SK-N-SH (cell line): ENCODE measurements around the gene TES. TPM values are rescaled to one million over a fixed set of nuclear protein-coding genes. Genes with fewer than 3 reads are reported as not detected.

Experiments
- CTCF ChIA-PET: fragments of 300-600, 350-600 bp; formaldehyde crosslinking; extraction: SDS; loops from one replicate; lab custom pipeline; 2021; lab: Yijun Ruan, JAX
- POLR2A ChIA-PET: fragments of 350-600 bp; sonication (Branson Sonifier 250); formaldehyde crosslinking; extraction: SDS; loops from one replicate; lab custom pipeline; 2020; ENCODE audit warnings: antibody characterized with exemption, inconsistent platforms; lab: Yijun Ruan, JAX
- DNase-seq: peaks from one replicate; pipeline ENCODE4 v3.0.0; 2012
- H2AFZ ChIP-seq: fragments of 200-600 bp; sonication (generic); 2 replicates; pipeline ENCODE4 v1.8.1; 2016; ENCODE audit warnings: antibody characterized with exemption, mild to moderate bottlenecking, low read depth
- H3F3A ChIP-seq: fragments of 200-600 bp; sonication (generic); replicated peaks from 2 replicates; pipeline ENCODE3; 2016; ENCODE audit warnings: antibody characterized with exemption, mild to moderate bottlenecking; ENCODE audit not compliant: insufficient read depth
- H3K27ac ChIP-seq, 2 experiments: fragments of 200-500 bp in 1 of 2; fragments of 200-600 bp in 1 of 2; sonication (Bioruptor generic) in 1 of 2; sonication (generic), shearing (Covaris generic) in 1 of 2; 2 replicates each; pipeline versions ENCODE4 v1.5.1 to v1.6.1; 2014 to 2016; ENCODE audit warnings: low read depth in 2 of 2, inconsistent platforms in 1 of 2, low read length in 1 of 2, mild to moderate bottlenecking in 1 of 2, mixed read lengths in 1 of 2
- H3K27me3 ChIP-seq: fragments of 200-600 bp; sonication (generic), shearing (Covaris generic); 2 replicates; pipeline ENCODE4 v1.6.1; 2016; ENCODE audit warnings: mixed run types; ENCODE audit not compliant: insufficient read depth
- H3K36me3 ChIP-seq, 2 experiments: fragments of 200-500 bp in 1 of 2; fragments of 200-600 bp in 1 of 2; sonication (Bioruptor generic) in 1 of 2; sonication (generic) in 1 of 2; replicated peaks in 1 of 2; 2 replicates each; pipeline versions ENCODE3 to v1.5.1; 2014 to 2016; ENCODE audit warnings: low read length in 1 of 2, mild to moderate bottlenecking in 1 of 2; ENCODE audit not compliant: insufficient read depth in 2 of 2, control insufficient read depth in 1 of 2
- H3K4me1 ChIP-seq, 2 experiments: fragments of 200-500 bp in 1 of 2; fragments of 200-600 bp in 1 of 2; sonication (Bioruptor generic) in 1 of 2; sonication (generic), shearing (Covaris generic) in 1 of 2; 2 replicates each; pipeline versions ENCODE4 v1.5.1 to v1.6.1; 2014 to 2016; ENCODE audit warnings: low read depth in 1 of 2, low read length in 1 of 2, mixed run types in 1 of 2; ENCODE audit not compliant: insufficient read depth in 2 of 2, control insufficient read depth in 1 of 2
- H3K4me2 ChIP-seq: fragments of 200-600 bp; sonication (generic), shearing (Covaris generic); 2 replicates; pipeline ENCODE4 v1.6.1; 2017; ENCODE audit warnings: mixed run types
- H3K4me3 ChIP-seq, 2 experiments: fragments of 200-500 bp in 1 of 2; fragments of 200-600 bp in 1 of 2; sonication (Bioruptor generic) in 1 of 2; sonication (generic), shearing (Covaris generic) in 1 of 2; 2 replicates each; pipeline versions ENCODE4 v1.5.1 to v1.8.1; 2014 to 2016; ENCODE audit warnings: low read depth in 2 of 2, inconsistent platforms in 1 of 2, low read length in 1 of 2, mild to moderate bottlenecking in 1 of 2, mixed read lengths in 1 of 2, moderate library complexity in 1 of 2
- H3K79me2 ChIP-seq: fragments of 200-600 bp; sonication (generic); 2 replicates; pipeline ENCODE4 v1.8.1; 2017; ENCODE audit warnings: mild to moderate bottlenecking; ENCODE audit not compliant: insufficient read depth
- H3K9ac ChIP-seq: fragments of 200-600 bp; sonication (generic); 2 replicates; pipeline ENCODE4 v1.6.1; 2017; ENCODE audit warnings: mixed run types
- H3K9me2 ChIP-seq: fragments of 200-600 bp; sonication (generic); 2 replicates; pipeline ENCODE4 v1.6.1; 2017; ENCODE audit warnings: mixed run types
- H3K9me3 ChIP-seq: fragments of 200-600 bp; sonication (generic); 2 replicates; pipeline ENCODE4 v1.6.1; 2017; ENCODE audit warnings: mixed run types, mild to moderate bottlenecking, moderate library complexity
- H4K20me1 ChIP-seq: fragments of 200-600 bp; sonication (generic); 2 replicates; pipeline ENCODE4 v1.6.1; 2017; ENCODE audit warnings: mild to moderate bottlenecking, mixed run types; ENCODE audit not compliant: insufficient read depth
- ELF1 ChIP-seq: IDR thresholded peaks from 2 replicates; pipeline ENCODE4 v1.4.0; 2012
- FOSL2 ChIP-seq: IDR thresholded peaks from 2 replicates; pipeline ENCODE4 v1.4.0; 2012; ENCODE audit warnings: low read depth, mild to moderate bottlenecking, moderate library complexity, borderline replicate concordance
- JUND ChIP-seq: IDR thresholded peaks from 2 replicates; pipeline ENCODE4 v1.4.0; 2012
- MEF2A ChIP-seq: IDR thresholded peaks from 2 replicates; pipeline ENCODE4 v1.4.0; 2012; ENCODE audit warnings: low read depth, borderline replicate concordance
- NRF1 ChIP-seq: IDR thresholded peaks from 2 replicates; pipeline ENCODE4 v1.6.1; 2012; ENCODE audit warnings: low read depth, mild to moderate bottlenecking, low read length
- POLR2AphosphoS5 ChIP-seq: IDR thresholded peaks from 2 replicates; pipeline ENCODE4 v1.6.1; 2012; ENCODE audit warnings: low read depth, low read length
- RAD21 ChIP-seq: IDR thresholded peaks from 2 replicates; pipeline ENCODE4 v1.6.1; 2012; ENCODE audit warnings: mild to moderate bottlenecking, low read length
- RCOR1 ChIP-seq: fragments of 150-350 bp; IDR thresholded peaks from 2 replicates; pipeline ENCODE4 v1.6.1; 2017; ENCODE audit warnings: antibody characterized with exemption, low read length
- SMC3 ChIP-seq: IDR thresholded peaks from 2 replicates; pipeline ENCODE4 v1.6.1; 2012; ENCODE audit warnings: low read depth, low read length, improper control_type of control experiment
- TAF1 ChIP-seq: IDR thresholded peaks from 2 replicates; pipeline ENCODE4 v1.6.1; 2012; ENCODE audit warnings: low read depth, mild to moderate bottlenecking, low read length, moderate library complexity, borderline replicate concordance
- TEAD4 ChIP-seq: IDR thresholded peaks from 2 replicates; pipeline ENCODE4 v1.4.0; 2012; ENCODE audit warnings: mild to moderate bottlenecking, borderline replicate concordance; ENCODE audit not compliant: insufficient read depth
- WGBS: methylation state at CpG from one replicate; pipeline ENCODE4 v1.1.6; 2017; ENCODE audit warnings: low lambda C conversion rate; 5-methylcytosine and 5-hydroxymethylcytosine counted together
- polyA plus RNA-seq, 3 experiments: library from polyadenylated mRNA; depleted of rRNA; stranded (reverse); fragments of >200 nt; gene quantifications; 2 replicates each; pipeline ENCODE4 v1.2.3, GENCODE V29; 2012
- TF ChIP-seq, protein P1 (sequence below): fragments of 150-350 bp; IDR thresholded peaks from 2 replicates; pipeline ENCODE4 v1.6.1; 2017; ENCODE audit warnings: antibody characterized with exemption, low read length, low read depth, borderline replicate concordance
- TF ChIP-seq, protein P2 (sequence below): IDR thresholded peaks from 2 replicates; pipeline ENCODE4 v1.4.0; 2012; ENCODE audit warnings: low read depth, borderline replicate concordance
- TF ChIP-seq, protein P3 (sequence below): IDR thresholded peaks from 2 replicates; pipeline ENCODE4 v1.4.0; 2012; ENCODE audit warnings: low read depth, borderline replicate concordance
- TF ChIP-seq, protein P4 (sequence below): IDR thresholded peaks from 2 replicates; pipeline ENCODE4; 2012
- TF ChIP-seq, protein P5 (sequence below): IDR thresholded peaks from 2 replicates; pipeline ENCODE4 v1.6.1; 2012; ENCODE audit warnings: mild to moderate bottlenecking, low read depth, low read length, moderate library complexity

Gene TES
- polyA plus RNA-seq, 1 of the 3 experiments (the other 2 are of a cell fraction), result 9.5 TPM

DNA sequence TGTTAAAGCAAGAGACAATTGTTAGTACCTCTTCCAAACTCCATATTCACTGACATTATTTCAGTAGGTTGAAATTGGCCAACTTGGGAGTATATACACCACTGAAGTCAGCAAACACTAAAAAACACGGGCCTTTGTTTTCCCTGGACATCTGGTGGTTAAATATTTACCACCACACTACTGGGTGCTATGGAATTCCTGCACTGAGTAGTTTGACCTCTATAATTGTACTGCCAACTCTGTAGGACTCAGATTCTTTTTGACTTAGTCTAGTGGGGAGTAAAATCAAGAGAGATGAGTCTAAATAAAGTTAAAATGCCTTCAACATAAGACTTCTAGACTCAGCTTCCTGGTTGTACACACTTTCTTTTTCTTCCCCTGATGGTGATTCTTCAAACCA is 41.3 kb upstream of the TES start (continued):
- TF ChIP-seq, protein P1, sequence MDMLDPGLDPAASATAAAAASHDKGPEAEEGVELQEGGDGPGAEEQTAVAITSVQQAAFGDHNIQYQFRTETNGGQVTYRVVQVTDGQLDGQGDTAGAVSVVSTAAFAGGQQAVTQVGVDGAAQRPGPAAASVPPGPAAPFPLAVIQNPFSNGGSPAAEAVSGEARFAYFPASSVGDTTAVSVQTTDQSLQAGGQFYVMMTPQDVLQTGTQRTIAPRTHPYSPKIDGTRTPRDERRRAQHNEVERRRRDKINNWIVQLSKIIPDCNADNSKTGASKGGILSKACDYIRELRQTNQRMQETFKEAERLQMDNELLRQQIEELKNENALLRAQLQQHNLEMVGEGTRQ, result no peak
- TF ChIP-seq, protein P2, sequence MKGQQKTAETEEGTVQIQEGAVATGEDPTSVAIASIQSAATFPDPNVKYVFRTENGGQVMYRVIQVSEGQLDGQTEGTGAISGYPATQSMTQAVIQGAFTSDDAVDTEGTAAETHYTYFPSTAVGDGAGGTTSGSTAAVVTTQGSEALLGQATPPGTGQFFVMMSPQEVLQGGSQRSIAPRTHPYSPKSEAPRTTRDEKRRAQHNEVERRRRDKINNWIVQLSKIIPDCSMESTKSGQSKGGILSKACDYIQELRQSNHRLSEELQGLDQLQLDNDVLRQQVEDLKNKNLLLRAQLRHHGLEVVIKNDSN, result no peak

DNA sequence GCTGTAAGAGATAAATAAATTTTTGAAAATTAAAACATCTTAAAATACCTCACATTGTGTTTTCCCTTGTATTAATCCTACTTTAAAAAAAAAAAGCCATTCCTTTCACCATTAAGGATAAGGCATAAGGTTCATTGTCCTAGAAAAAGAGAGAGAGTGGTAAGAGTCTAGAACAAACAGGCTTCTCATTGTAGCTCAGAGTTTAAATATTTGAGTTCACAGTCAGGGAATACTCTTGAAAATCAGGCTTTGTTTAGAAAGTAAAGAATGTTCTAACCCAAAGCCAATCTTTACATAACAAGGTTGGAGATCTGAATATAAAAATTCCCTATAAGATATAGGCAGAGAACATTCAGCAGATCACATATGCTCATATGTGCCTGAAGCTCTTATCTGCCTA is 40.2 kb upstream of the TES start:
- H3K9ac ChIP-seq, result no peak overlapping the region
- H3K27me3 ChIP-seq, result peaks cover 47% of the 10 kb centered on the region
- no peaks in the 10 kb centered on the region for H3K9me2 ChIP-seq
- no peak for TF ChIP-seq JUND
- no peak for TF ChIP-seq RAD21
- TF ChIP-seq RCOR1, result no peak
- no peak for TF ChIP-seq POLR2AphosphoS5
- no peak for TF ChIP-seq FOSL2
- no peak for TF ChIP-seq NRF1
- TF ChIP-seq, protein P1, result no peak
- TF ChIP-seq MEF2A, result no peak
- TF ChIP-seq, protein P3, sequence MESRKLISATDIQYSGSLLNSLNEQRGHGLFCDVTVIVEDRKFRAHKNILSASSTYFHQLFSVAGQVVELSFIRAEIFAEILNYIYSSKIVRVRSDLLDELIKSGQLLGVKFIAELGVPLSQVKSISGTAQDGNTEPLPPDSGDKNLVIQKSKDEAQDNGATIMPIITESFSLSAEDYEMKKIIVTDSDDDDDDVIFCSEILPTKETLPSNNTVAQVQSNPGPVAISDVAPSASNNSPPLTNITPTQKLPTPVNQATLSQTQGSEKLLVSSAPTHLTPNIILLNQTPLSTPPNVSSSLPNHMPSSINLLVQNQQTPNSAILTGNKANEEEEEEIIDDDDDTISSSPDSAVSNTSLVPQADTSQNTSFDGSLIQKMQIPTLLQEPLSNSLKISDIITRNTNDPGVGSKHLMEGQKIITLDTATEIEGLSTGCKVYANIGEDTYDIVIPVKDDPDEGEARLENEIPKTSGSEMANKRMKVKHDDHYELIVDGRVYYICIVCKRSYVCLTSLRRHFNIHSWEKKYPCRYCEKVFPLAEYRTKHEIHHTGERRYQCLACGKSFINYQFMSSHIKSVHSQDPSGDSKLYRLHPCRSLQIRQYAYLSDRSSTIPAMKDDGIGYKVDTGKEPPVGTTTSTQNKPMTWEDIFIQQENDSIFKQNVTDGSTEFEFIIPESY, result no peak
- no peaks in the 10 kb centered on the region for H4K20me1 ChIP-seq
- H3K79me2 ChIP-seq, result no peaks in the 10 kb centered on the region
- ChIA-PET POLR2A (no interaction called here), CTCF (interaction anchor here (0.7 to 5.8 kb wide), 10 partner anchors 10 to 422 kb away, joined by 3 to 95 read pairs (median 6); no protein-coding TSS in a partner anchor)
- H3K27ac ChIP-seq, result no peak overlapping the region
- no peaks in the 10 kb centered on the region for H3K36me3 ChIP-seq
- no peaks in the 10 kb centered on the region for H3F3A ChIP-seq
- no peaks in the 10 kb centered on the region for H3K4me1 ChIP-seq
- H3K9me3 ChIP-seq, result no peaks in the 10 kb centered on the region
- no peak for DNase-seq
- H3K4me2 ChIP-seq, result no peak overlapping the region
- H3K4me3 ChIP-seq, result no peak overlapping the region
- H2AFZ ChIP-seq, result no peak overlapping the region

DNA sequence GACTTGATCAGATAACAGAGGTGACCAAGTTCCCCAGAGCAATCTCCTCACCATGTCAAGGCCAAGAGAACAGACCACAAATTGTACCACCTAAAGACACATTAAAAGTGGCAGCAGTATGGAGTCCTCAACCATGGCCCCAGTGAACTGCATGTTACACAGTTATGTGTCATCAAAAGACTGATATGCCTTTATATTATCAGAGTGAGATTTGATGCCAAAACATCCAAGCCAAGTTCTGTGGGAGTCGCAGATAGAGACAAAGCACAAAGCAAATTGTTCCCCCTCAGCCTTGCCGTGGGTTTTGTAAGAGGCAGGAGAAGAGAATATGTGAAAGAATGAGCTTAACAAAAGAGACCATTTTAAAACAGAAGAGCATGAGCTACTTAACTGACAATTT is 39.2 kb upstream of the TES start:
- DNase-seq, result no peak
- Histone ChIP-seq H3F3A (no peaks in the 10 kb centered on the region), H3K4me3 (no peak overlapping the region), H3K79me2 (no peaks in the 10 kb centered on the region), H2AFZ (no peak overlapping the region), H3K27ac (no peak overlapping the region), H3K9me3 (no peaks in the 10 kb centered on the region), H3K4me2 (no peak overlapping the region), H3K36me3 (no peaks in the 10 kb centered on the region), H3K9me2 (no peaks in the 10 kb centered on the region), H3K4me1 (no peaks in the 10 kb centered on the region), H4K20me1 (no peaks in the 10 kb centered on the region), H3K9ac (no peak overlapping the region), H3K27me3 (peaks cover 38% of the 10 kb centered on the region)
- 7% methylated on average over 2 of the region's 2 CpGs for WGBS
- CTCF ChIA-PET, result interaction anchor here (0.6 to 5.8 kb wide), 15 partner anchors 8 to 427 kb away, joined by 3 to 95 read pairs (median 5); no protein-coding TSS in a partner anchor
- POLR2A ChIA-PET, result no interaction called here
- TF ChIP-seq, protein P4, sequence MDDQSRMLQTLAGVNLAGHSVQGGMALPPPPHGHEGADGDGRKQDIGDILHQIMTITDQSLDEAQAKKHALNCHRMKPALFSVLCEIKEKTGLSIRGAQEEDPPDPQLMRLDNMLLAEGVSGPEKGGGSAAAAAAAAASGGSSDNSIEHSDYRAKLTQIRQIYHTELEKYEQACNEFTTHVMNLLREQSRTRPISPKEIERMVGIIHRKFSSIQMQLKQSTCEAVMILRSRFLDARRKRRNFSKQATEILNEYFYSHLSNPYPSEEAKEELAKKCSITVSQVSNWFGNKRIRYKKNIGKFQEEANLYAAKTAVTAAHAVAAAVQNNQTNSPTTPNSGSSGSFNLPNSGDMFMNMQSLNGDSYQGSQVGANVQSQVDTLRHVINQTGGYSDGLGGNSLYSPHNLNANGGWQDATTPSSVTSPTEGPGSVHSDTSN, result no peak
- TF ChIP-seq FOSL2 (no peak), MEF2A (no peak), RAD21 (no peak), TAF1 (no peak), SMC3 (no peak), NRF1 (no peak), ELF1 (no peak), TEAD4 (no peak)
- TF ChIP-seq, protein P5, sequence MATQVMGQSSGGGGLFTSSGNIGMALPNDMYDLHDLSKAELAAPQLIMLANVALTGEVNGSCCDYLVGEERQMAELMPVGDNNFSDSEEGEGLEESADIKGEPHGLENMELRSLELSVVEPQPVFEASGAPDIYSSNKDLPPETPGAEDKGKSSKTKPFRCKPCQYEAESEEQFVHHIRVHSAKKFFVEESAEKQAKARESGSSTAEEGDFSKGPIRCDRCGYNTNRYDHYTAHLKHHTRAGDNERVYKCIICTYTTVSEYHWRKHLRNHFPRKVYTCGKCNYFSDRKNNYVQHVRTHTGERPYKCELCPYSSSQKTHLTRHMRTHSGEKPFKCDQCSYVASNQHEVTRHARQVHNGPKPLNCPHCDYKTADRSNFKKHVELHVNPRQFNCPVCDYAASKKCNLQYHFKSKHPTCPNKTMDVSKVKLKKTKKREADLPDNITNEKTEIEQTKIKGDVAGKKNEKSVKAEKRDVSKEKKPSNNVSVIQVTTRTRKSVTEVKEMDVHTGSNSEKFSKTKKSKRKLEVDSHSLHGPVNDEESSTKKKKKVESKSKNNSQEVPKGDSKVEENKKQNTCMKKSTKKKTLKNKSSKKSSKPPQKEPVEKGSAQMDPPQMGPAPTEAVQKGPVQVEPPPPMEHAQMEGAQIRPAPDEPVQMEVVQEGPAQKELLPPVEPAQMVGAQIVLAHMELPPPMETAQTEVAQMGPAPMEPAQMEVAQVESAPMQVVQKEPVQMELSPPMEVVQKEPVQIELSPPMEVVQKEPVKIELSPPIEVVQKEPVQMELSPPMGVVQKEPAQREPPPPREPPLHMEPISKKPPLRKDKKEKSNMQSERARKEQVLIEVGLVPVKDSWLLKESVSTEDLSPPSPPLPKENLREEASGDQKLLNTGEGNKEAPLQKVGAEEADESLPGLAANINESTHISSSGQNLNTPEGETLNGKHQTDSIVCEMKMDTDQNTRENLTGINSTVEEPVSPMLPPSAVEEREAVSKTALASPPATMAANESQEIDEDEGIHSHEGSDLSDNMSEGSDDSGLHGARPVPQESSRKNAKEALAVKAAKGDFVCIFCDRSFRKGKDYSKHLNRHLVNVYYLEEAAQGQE, result no peak
